ENCODE results near the gene TMEM117. TPM values are rescaled to one million over a fixed set of nuclear protein-coding genes. Genes with fewer than 3 reads are reported as not detected.
"Not testable (repeated sequence)": the region's sequence is repeated elsewhere in the genome, so short reads cannot be mapped to it uniquely, and the experiment has no call there.

Gene TMEM117
- total and polyA plus RNA-seq, 2 experiments from 2014 or later, result 18.0 to 21.0 TPM

- no peak overlapping the region for H3K4me3 ChIP-seq
- H3K9me3 ChIP-seq (ENCODE audit: low read depth), result no peaks in the 10 kb centered on the region
- no peaks in the 10 kb centered on the region for H3K4me1 ChIP-seq (ENCODE audit: low read depth)
- no peak for TF ChIP-seq CTCF (IDR thresholded peaks at IDR 0.05; ENCODE audit: low read depth, low read length)
- no peaks in the 10 kb centered on the region for H3K36me3 ChIP-seq
- no peak for DNase-seq (ENCODE audit: low read depth in 1 of 2, low spot score in 1 of 2)
- no peak overlapping the region for H3K27ac ChIP-seq
- H3K27me3 ChIP-seq, result no peaks in the 10 kb centered on the region
Measured at GRCh38 chr12:44020555-44020954, 184.7 kb downstream of the TMEM117 start.

- Histone ChIP-seq H3K27me3 (no peaks in the 10 kb centered on the region), H3K4me3 (no peak overlapping the region), H3K9me3 (ENCODE audit: low read depth) (no peaks in the 10 kb centered on the region), H3K4me1 (ENCODE audit: low read depth) (no peaks in the 10 kb centered on the region), H3K36me3 (no peaks in the 10 kb centered on the region), H3K27ac (no peak overlapping the region)
- TF ChIP-seq CTCF (IDR thresholded peaks at IDR 0.05; ENCODE audit: low read depth, low read length), result no peak
- DNase-seq (ENCODE audit: low read depth in 1 of 2, low spot score in 1 of 2), result peak in 1 of 2 donors; percentile 2
Measured at GRCh38 chr12:44021471-44021971, 185.6 kb downstream of the TMEM117 start.

- H3K4me1 ChIP-seq (ENCODE audit: low read depth), result no peaks in the 10 kb centered on the region
- no peak for DNase-seq (ENCODE audit: low read depth in 1 of 2, low spot score in 1 of 2)
- no peaks in the 10 kb centered on the region for H3K27me3 ChIP-seq
- H3K27ac ChIP-seq, result no peak overlapping the region
- TF ChIP-seq CTCF (IDR thresholded peaks at IDR 0.05; ENCODE audit: low read depth, low read length), result no peak
- H3K9me3 ChIP-seq (ENCODE audit: low read depth), result no peaks in the 10 kb centered on the region
- H3K4me3 ChIP-seq, result no peak overlapping the region
- H3K36me3 ChIP-seq, result no peaks in the 10 kb centered on the region
Measured at GRCh38 chr12:44025499-44025898, 189.6 kb downstream of the TMEM117 start.

- Histone ChIP-seq H3K27ac (no peak overlapping the region), H3K4me1 (ENCODE audit: low read depth) (no peaks in the 10 kb centered on the region), H3K27me3 (no peaks in the 10 kb centered on the region), H3K4me3 (no peak overlapping the region), H3K36me3 (no peaks in the 10 kb centered on the region), H3K9me3 (ENCODE audit: low read depth) (no peaks in the 10 kb centered on the region)
- TF ChIP-seq CTCF (IDR thresholded peaks at IDR 0.05; ENCODE audit: low read depth, low read length), result no peak
- DNase-seq (ENCODE audit: low read depth in 1 of 2, low spot score in 1 of 2), result no peak
Measured at GRCh38 chr12:44026046-44026445, 190.2 kb downstream of the TMEM117 start.

- H3K27me3 ChIP-seq; DNase-seq (ENCODE audit: low read depth in 1 of 2, low spot score in 1 of 2); H3K27ac ChIP-seq; H3K36me3 ChIP-seq; H3K4me1 ChIP-seq (ENCODE audit: low read depth); H3K4me3 ChIP-seq; H3K9me3 ChIP-seq (ENCODE audit: low read depth): not testable (repeated sequence)
Measured at GRCh38 chr12:44026926-44027325, 191.0 kb downstream of the TMEM117 start.

- Histone ChIP-seq H3K4me1 (ENCODE audit: low read depth) (no peaks in the 10 kb centered on the region), H3K9me3 (ENCODE audit: low read depth) (no peaks in the 10 kb centered on the region), H3K36me3 (no peaks in the 10 kb centered on the region), H3K27ac (no peak overlapping the region), H3K4me3 (no peak overlapping the region), H3K27me3 (no peaks in the 10 kb centered on the region)
- no peak for DNase-seq (ENCODE audit: low read depth in 1 of 2, low spot score in 1 of 2)
- no peak for TF ChIP-seq CTCF (IDR thresholded peaks at IDR 0.05; ENCODE audit: low read depth, low read length)
Measured at GRCh38 chr12:44029194-44029593, 193.3 kb downstream of the TMEM117 start.

Measured in cardiac muscle cell (in vitro differentiated cells and primary cell).